B cell (primary cell): ENCODE data around the gene NT5DC2.

ENCODE experiments used
- EZH2 ChIP-seq: IDR thresholded peaks from 2 replicates; pipeline ENCODE4 v1.6.1; 2012; ENCODE audit warnings: borderline replicate concordance, low read depth, mild to moderate bottlenecking, moderate library complexity, low read length; ENCODE audit not compliant: insufficient read depth, poor library complexity, severe bottlenecking
- TF ChIP-seq, protein P1 (sequence below): fragments of 200-600 bp; IDR thresholded peaks from one replicate; pipeline ENCODE4 v1.8.0; 2022; ENCODE audit warnings: antibody characterized with exemption, mild to moderate bottlenecking

DNA sequence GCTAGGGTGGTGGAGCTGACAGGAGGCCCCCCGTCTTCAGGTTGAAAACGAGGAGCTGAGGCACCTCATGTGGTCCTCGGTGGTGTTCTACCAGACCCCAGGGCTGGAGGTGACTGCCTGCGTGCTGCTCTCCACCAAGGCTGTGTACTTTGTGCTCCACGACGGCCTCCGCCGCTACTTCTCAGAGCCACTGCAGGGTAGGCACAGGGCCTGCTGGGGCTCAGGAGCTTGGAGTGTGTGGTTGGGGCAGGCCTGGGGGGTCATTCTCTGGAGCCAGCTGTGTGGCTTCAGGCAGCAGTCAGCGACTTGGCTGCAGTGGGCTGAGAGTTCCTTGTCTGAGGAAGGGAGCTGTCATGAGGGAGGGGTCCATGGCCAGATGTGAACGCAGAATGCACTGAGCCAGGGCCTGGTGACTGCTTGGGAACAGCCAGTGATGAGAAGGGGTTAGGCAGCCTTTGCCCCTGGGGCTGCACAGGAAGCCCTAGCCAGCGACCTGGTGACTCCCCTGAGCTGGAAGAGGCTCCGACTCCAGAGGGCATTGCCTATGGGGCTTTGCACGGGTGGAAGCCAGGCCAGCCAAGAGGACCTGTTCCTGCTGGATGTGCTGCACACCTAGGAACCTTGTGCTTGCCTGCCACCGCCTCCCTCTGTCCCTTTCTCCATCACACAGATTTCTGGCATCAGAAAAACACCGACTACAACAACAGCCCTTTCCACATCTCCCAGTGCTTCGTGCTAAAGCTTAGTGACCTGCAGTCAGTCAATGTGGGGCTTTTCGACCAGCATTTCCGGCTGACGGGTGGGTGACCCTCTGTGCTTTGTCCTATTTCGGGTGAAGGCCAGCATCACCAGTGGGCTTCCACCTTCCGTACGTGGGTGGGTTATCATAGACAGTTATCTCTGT, 43.4 kb downstream of the NT5DC2 start:
- TF ChIP-seq, protein P1, sequence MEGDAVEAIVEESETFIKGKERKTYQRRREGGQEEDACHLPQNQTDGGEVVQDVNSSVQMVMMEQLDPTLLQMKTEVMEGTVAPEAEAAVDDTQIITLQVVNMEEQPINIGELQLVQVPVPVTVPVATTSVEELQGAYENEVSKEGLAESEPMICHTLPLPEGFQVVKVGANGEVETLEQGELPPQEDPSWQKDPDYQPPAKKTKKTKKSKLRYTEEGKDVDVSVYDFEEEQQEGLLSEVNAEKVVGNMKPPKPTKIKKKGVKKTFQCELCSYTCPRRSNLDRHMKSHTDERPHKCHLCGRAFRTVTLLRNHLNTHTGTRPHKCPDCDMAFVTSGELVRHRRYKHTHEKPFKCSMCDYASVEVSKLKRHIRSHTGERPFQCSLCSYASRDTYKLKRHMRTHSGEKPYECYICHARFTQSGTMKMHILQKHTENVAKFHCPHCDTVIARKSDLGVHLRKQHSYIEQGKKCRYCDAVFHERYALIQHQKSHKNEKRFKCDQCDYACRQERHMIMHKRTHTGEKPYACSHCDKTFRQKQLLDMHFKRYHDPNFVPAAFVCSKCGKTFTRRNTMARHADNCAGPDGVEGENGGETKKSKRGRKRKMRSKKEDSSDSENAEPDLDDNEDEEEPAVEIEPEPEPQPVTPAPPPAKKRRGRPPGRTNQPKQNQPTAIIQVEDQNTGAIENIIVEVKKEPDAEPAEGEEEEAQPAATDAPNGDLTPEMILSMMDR: no peak
- no peak for TF ChIP-seq EZH2
